HG03039 (cell line): Measurements from ENCODE around the gene PKNOX1.
"Not testable (repeated sequence)": the region's sequence is repeated elsewhere in the genome, so short reads cannot be mapped to it uniquely, and the experiment has no call there.

ENCODE experiments used
- ATAC-seq: cut with Tn5 transposase; IDR thresholded peaks from one replicate; pipeline ENCODE4 v1.9.1; 2021; ENCODE audit warnings: mild to moderate bottlenecking, moderate library complexity; ENCODE audit not compliant: unreplicated experiment

The PKNOX1 gene

GRCh38 chr21:43015906-43016540 is 41.7 kb downstream of the PKNOX1 start:
- no peak for ATAC-seq

- ATAC-seq = no peak
These were observed 42.4 kb downstream of the PKNOX1 start for GRCh38 chr21:43016728-43017127.

- ATAC-seq = no peak
These were observed 44.2 kb downstream of the PKNOX1 start for GRCh38 chr21:43018519-43018918.

- ATAC-seq = no peak
These were observed 45.8 kb downstream of the PKNOX1 start for GRCh38 chr21:43020177-43020576.

- no peak for ATAC-seq
These were observed 46.4 kb downstream of the PKNOX1 start for GRCh38 chr21:43020771-43021170.

- no peak for ATAC-seq
These were observed 46.8 kb downstream of the PKNOX1 start for GRCh38 chr21:43021191-43021590.

GRCh38 chr21:43021756-43022600 is 47.6 kb downstream of the PKNOX1 start:
- no peak for ATAC-seq

- no peak for ATAC-seq
These were observed 48.8 kb downstream of the PKNOX1 start for GRCh38 chr21:43023175-43023574.

- no peak for ATAC-seq
These were observed 50.2 kb downstream of the PKNOX1 start for GRCh38 chr21:43024439-43025136.

GRCh38 chr21:43025636-43026180 is 51.3 kb downstream of the PKNOX1 start:
- ATAC-seq = no peak

- no peak for ATAC-seq
These were observed 53.7 kb downstream of the PKNOX1 start for GRCh38 chr21:43027846-43028731.

- ATAC-seq = no peak
These were observed 55.4 kb downstream of the PKNOX1 start for GRCh38 chr21:43029785-43030184.

- no peak for ATAC-seq
These were observed 56.8 kb downstream of the PKNOX1 start for GRCh38 chr21:43031121-43031619.

- ATAC-seq = no peak
These were observed 59.7 kb downstream of the PKNOX1 start for GRCh38 chr21:43034101-43034500.

GRCh38 chr21:43034826-43035225 is 60.5 kb downstream of the PKNOX1 start:
- no peak for ATAC-seq

- not testable (repeated sequence) for ATAC-seq
These were observed 62.5 kb downstream of the PKNOX1 start for GRCh38 chr21:43036889-43037288.

- ATAC-seq = not testable (repeated sequence)
These were observed 63.7 kb downstream of the PKNOX1 start for GRCh38 chr21:43037918-43038658.

- ATAC-seq = not testable (repeated sequence)
These were observed 64.3 kb downstream of the PKNOX1 start for GRCh38 chr21:43038659-43039044.

GRCh38 chr21:43042169-43042568 is 67.8 kb downstream of the PKNOX1 start:
- ATAC-seq = not testable (repeated sequence)
